Muscle layer of duodenum (tissue), 2 donors: ENCODE measurements around the gene DZIP1L.
"Not testable (repeated sequence)": the region's sequence is repeated elsewhere in the genome, so short reads cannot be mapped to it uniquely, and the experiment has no call there.

ENCODE experiments used
- H3K27ac ChIP-seq: one replicate; pipeline ENCODE4 v1.7.0; 2013; ENCODE audit warnings: mild to moderate bottlenecking, low read length
- H3K27me3 ChIP-seq: one replicate; pipeline ENCODE4 v1.7.0; 2013; ENCODE audit warnings: low read depth, mild to moderate bottlenecking, control low read depth, low read length
- H3K36me3 ChIP-seq, 2 donors: one replicate each; pipeline ENCODE4 v1.7.0; 2013; ENCODE audit warnings: low read length in 2 of 2, control low read depth in 1 of 2, mild to moderate bottlenecking in 1 of 2; ENCODE audit not compliant: insufficient read depth in 2 of 2, control insufficient read depth in 1 of 2
- H3K4me1 ChIP-seq, 2 donors: one replicate each; pipeline ENCODE4 v1.7.0; 2013; ENCODE audit warnings: low read length in 2 of 2, mild to moderate bottlenecking in 2 of 2, control low read depth in 1 of 2, moderate library complexity in 1 of 2; ENCODE audit not compliant: insufficient read depth in 2 of 2, control insufficient read depth in 1 of 2
- H3K4me3 ChIP-seq, 2 donors: one replicate each; pipeline ENCODE4 v1.7.0; 2013; ENCODE audit warnings: low read length in 2 of 2, low read depth in 1 of 2, mild to moderate bottlenecking in 1 of 2
- H3K9me3 ChIP-seq, 2 donors: one replicate each; pipeline ENCODE4 v1.7.0; 2013; ENCODE audit warnings: low read length in 2 of 2, control low read depth in 1 of 2, mild to moderate bottlenecking in 1 of 2; ENCODE audit not compliant: control insufficient read depth in 1 of 2
- donor health status: healthy.

Gene DZIP1L

GRCh38 chr3:138114988-138115971 is at the start of gene DZIP1L:
Gene DZIP1L, minus strand, starts transcription at chr3:138115608. Its CDS starts 11,637 bp downstream, at chr3:138103971.
- Histone ChIP-seq H3K27me3 (no peaks in the 10 kb centered on the region), H3K4me3 (peak within 1 kb of the TSS; percentile 76 to 90), H3K27ac (peak within 1 kb of the TSS; percentile 86), H3K36me3 (peaks cover 0 to 3% of the 10 kb centered on the region in 2 donors), H3K4me1 (peaks cover 5 to 12% of the 10 kb centered on the region in 2 donors), H3K9me3 (no peaks in the 10 kb centered on the region)

- no peaks in the 10 kb centered on the region for H3K9me3 ChIP-seq
- H3K36me3 ChIP-seq, result peaks cover 44 to 67% of the 10 kb centered on the region in 2 donors
- H3K4me1 ChIP-seq, result no peaks in the 10 kb centered on the region
- H3K27me3 ChIP-seq, result no peaks in the 10 kb centered on the region
- H3K4me3 ChIP-seq, result no peak overlapping the region
- no peak overlapping the region for H3K27ac ChIP-seq
Observed at GRCh38 chr3:138165061-138165460, 49.7 kb upstream of the DZIP1L start.

GRCh38 chr3:138157743-138158142 is 42.3 kb upstream of the DZIP1L start:
- Histone ChIP-seq H3K36me3 (peaks cover 11 to 21% of the 10 kb centered on the region in 2 donors), H3K27ac (no peak overlapping the region), H3K27me3 (no peaks in the 10 kb centered on the region), H3K9me3 (no peaks in the 10 kb centered on the region), H3K4me1 (no peaks in the 10 kb centered on the region), H3K4me3 (no peak overlapping the region)

GRCh38 chr3:138154534-138154933 is 39.1 kb upstream of the DZIP1L start:
- H3K36me3 ChIP-seq, result no peaks in the 10 kb centered on the region
- H3K4me3 ChIP-seq, result no peak overlapping the region
- H3K4me1 ChIP-seq, result no peaks in the 10 kb centered on the region

GRCh38 chr3:138148503-138148902 is 33.1 kb upstream of the DZIP1L start:
- Histone ChIP-seq H3K36me3 (no peaks in the 10 kb centered on the region), H3K4me1 (no peaks in the 10 kb centered on the region), H3K9me3 (no peaks in the 10 kb centered on the region), H3K27ac (no peak overlapping the region), H3K27me3 (no peaks in the 10 kb centered on the region), H3K4me3 (no peak overlapping the region)

More at GRCh38 chr3:138154534-138154933, 39.1 kb upstream of the DZIP1L start:
- Histone ChIP-seq H3K27me3 (no peaks in the 10 kb centered on the region), H3K27ac (no peak overlapping the region), H3K9me3 (no peaks in the 10 kb centered on the region)

GRCh38 chr3:138142181-138142580 is 26.8 kb upstream of the DZIP1L start:
- H3K9me3 ChIP-seq, H3K27ac ChIP-seq, H3K36me3 ChIP-seq, H3K27me3 ChIP-seq, H3K4me3 ChIP-seq, H3K4me1 ChIP-seq: not testable (repeated sequence)

GRCh38 chr3:138140940-138141339 is 25.5 kb upstream of the DZIP1L start:
- H3K4me3 ChIP-seq, result no peak overlapping the region
- no peak overlapping the region for H3K27ac ChIP-seq
- H3K36me3 ChIP-seq, result no peaks in the 10 kb centered on the region
- H3K4me1 ChIP-seq, result no peaks in the 10 kb centered on the region
- no peaks in the 10 kb centered on the region for H3K9me3 ChIP-seq
- no peaks in the 10 kb centered on the region for H3K27me3 ChIP-seq

GRCh38 chr3:138139691-138140090 is 24.3 kb upstream of the DZIP1L start:
- H3K27me3 ChIP-seq, result no peaks in the 10 kb centered on the region
- H3K4me1 ChIP-seq, result no peaks in the 10 kb centered on the region
- no peaks in the 10 kb centered on the region for H3K36me3 ChIP-seq
- H3K9me3 ChIP-seq, result no peaks in the 10 kb centered on the region
- H3K4me3 ChIP-seq, result no peak overlapping the region
- no peak overlapping the region for H3K27ac ChIP-seq

- H3K36me3 ChIP-seq, result no peaks in the 10 kb centered on the region
- no peaks in the 10 kb centered on the region for H3K27me3 ChIP-seq
- H3K4me1 ChIP-seq, result no peaks in the 10 kb centered on the region
- no peak overlapping the region for H3K4me3 ChIP-seq
- no peak overlapping the region for H3K27ac ChIP-seq
- H3K9me3 ChIP-seq, result no peaks in the 10 kb centered on the region
Observed at GRCh38 chr3:138137861-138138260, 22.5 kb upstream of the DZIP1L start.

GRCh38 chr3:138136201-138136600 is 20.8 kb upstream of the DZIP1L start:
- Histone ChIP-seq H3K27ac (peak overlapping the region; percentile 7), H3K4me1 (no peaks in the 10 kb centered on the region), H3K4me3 (no peak overlapping the region), H3K27me3 (no peaks in the 10 kb centered on the region), H3K36me3 (no peaks in the 10 kb centered on the region), H3K9me3 (no peaks in the 10 kb centered on the region)

GRCh38 chr3:138135833-138136194 is 20.4 kb upstream of the DZIP1L start:
- Histone ChIP-seq H3K27ac (no peak overlapping the region), H3K4me1 (no peaks in the 10 kb centered on the region)

More at GRCh38 chr3:138135833-138136194, 20.4 kb upstream of the DZIP1L start:
- no peaks in the 10 kb centered on the region for H3K9me3 ChIP-seq
- no peaks in the 10 kb centered on the region for H3K27me3 ChIP-seq
- H3K36me3 ChIP-seq, result no peaks in the 10 kb centered on the region
- H3K4me3 ChIP-seq, result no peak overlapping the region
